ENCODE data around the gene BCAS3.

- no peak for TF ChIP-seq CTCF (IDR thresholded peaks at IDR 0.05)
- TF ChIP-seq POLR2A (IDR thresholded peaks at IDR 0.05): no peak
- no peak for TF ChIP-seq EP300 (IDR thresholded peaks at IDR 0.05)
Observed at GRCh38 chr17:61352781-61353491, 675.3 kb downstream of the BCAS3 start.

All from ovary (tissue), 3 donors.